HG02885 (cell line): ENCODE measurements around the gene PARP9.
"Not testable (repeated sequence)": the region's sequence is repeated elsewhere in the genome, so short reads cannot be mapped to it uniquely, and the experiment has no call there.

Experiments used
- ATAC-seq: cut with Tn5 transposase; IDR thresholded peaks from one replicate; pipeline ENCODE4 v1.9.1; 2021; ENCODE audit warnings: mild to moderate bottlenecking; ENCODE audit not compliant: unreplicated experiment, poor library complexity

PARP9 gene

GRCh38 chr3:122577409-122578031 is 13.4 kb upstream of the PARP9 start, which contains the start of gene PARP15:
TSS of gene PARP15 (plus strand) at chr3:122577650. CDS start at chr3:122577668, 18 bp downstream.
- no peak for ATAC-seq

DNA sequence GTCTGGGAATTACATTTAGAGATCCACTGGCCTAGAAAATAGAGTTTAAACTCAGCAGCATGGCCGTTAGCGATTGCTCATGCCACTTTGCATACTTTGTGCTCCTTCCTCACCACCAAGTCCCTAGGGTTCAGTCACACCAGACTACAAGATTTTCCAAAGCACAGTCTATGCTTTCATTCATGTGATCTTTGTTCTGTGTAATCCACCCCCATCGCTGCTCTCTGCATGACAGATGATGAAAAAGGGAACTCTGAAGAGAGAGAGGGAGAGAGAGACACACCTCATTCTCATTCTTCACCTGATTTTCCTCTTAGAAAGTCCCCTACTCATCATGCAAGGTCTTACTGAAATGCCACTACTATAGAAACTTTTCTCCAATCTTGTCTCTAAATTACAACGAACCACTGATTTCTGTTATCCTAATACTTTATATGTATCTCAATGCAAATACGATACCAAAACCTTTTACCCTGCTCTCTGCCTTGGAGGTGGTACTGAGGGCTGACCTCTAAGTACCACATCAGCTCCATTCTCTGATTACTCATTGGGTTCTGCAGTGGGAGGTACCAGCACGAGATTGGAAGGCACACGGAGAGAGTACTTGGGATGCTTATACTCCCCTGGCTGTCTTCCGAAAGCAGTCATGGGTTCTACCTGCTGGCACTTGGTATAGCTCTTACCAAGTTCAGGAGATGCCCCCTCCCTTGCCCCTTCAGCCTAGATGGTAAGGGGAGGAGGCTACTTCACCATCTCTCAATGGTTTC is 12.3 kb upstream of the PARP9 start:
- peak; percentile 90 for ATAC-seq

GRCh38 chr3:122572940-122573412 is 8.9 kb upstream of the PARP9 start:
- ATAC-seq: no peak

DNA sequence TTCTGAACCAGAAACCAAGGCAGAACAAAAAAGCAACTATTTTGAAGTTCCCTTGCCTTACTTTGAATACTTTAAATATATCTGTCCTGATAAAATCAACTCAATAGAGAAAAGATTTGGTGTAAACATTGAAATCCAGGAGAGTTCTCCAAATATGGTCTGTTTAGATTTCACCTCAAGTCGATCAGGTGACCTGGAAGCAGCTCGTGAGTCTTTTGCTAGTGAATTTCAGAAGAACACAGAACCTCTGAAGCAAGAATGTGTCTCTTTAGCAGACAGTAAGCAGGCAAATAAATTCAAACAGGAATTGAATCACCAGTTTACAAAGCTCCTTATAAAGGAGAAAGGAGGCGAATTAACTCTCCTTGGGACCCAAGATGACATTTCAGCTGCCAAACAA is 4.7 kb upstream of the PARP9 start:
- no peak for ATAC-seq

DNA sequence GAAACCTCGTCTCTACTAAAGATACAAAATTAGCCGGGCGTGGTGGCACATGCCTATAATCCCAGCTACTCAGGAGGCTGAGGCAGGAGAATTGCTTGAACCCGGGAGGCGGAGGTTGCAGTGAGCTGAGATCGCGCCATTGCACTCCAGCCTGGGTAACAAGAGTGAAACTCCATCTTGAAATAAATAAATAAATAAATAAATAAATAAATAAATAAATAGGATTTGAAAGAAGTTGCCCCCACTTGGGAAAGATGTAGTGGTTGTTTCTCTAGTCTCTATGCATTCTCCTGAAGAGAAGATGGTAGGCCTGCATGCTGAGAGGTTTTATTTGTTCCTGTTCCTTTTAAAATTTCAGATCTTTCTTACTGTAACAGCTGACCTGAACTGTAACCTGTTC is 4.0 kb upstream of the PARP9 start:
- ATAC-seq: not testable (repeated sequence)

DNA sequence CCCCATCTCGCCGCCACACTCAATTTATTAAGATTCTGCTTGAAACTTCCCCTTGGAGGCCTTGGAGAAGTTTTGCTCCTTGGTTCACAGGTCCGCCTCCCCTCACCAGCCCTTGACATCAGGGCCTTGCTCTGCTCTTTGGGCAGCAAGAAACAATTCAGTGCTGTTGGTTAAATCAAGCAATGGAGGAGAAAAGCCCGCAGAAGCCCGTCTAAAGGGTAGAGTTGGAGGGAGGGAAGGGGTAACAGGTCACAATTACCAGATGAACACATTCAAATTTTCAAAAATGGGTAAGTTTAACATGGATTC is 429 bp downstream of the PARP9 start:
- ATAC-seq: peak; percentile 17

GRCh38 chr3:122562923-122563716 is 980 bp downstream of the PARP9 start:
- ATAC-seq: peak; percentile 7

GRCh38 chr3:122560680-122561079 is 3.4 kb downstream of the PARP9 start:
- ATAC-seq: no peak

DNA sequence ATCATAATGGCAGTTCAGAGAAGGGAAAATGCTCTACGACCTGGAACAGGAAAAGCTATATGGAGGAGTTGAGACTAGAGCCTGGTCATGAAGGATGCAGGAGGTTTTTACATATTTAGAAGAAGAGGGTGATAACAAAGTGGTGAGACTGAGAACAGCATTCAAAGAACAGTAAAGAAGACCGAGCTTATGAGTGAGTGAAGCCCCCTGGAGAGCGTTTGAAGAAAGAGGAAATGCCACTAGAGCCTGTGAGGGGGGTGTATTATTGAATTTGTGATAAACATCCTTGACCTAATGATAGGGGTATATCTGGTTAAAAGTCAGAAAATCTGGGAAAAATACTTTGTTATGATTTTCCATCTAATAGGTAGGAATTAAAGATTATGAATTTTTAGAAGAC is 4.2 kb downstream of the PARP9 start:
- ATAC-seq: no peak

- no peak for ATAC-seq
Measured at GRCh38 chr3:122558605-122559004, 5.5 kb downstream of the PARP9 start.

- ATAC-seq: no peak
Measured at GRCh38 chr3:122557356-122557755, 6.7 kb downstream of the PARP9 start.

DNA sequence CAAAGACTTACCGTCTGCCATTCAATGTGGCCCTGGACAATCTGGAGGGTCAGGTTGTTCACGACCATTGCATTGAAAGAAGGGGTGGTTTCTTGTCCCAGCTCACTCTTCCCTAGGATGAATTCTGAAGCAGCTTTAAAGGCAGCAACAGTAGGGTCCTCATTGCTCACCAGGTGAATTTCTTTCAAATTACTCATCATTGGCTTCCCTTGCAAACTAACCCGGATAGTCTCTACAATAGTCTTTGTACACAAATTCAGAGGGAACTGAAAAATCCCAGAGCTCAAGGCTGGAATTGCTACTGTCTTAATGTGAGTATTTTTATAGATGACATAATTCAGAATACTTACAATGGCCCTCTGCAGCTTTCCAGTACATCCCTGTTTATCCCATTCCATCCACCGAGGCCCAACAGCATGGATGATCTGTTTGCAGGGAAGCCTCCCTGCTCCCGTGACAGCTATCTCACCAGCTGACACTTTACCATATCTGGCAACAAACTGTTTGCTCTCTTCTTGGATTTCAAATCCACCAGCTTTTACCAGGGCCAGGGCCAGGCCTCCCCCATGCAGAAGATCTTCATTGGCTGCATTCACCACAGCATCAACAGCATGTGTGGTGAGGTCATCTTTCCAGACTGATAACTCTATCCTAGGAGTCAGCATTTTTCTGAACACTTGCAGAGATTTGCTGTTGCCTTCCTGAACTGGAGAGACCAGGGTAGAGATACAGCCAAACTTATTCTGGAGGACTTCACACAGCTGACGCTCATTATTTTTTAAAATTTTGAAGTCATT is 8.6 kb downstream of the PARP9 start:
- ATAC-seq: no peak

DNA sequence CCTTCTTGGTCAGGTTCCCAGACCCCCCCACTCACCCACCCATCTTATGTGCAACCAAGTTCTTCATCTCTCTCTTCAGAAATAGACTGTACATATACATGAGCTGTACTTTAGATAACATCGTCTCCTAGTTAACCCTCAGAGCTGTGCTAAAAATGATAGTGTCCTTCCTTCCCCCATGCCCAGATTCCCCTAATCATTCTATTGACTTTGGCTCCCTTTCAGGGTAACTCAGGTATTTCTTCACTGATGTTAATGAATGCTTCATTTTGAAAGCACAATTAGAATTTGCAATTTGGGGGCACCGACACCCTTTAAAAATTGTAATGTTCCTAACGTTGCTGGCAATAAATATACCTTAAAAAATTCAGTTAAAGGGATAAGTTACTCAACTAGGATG is 10.9 kb downstream of the PARP9 start:
- ATAC-seq: no peak

DNA sequence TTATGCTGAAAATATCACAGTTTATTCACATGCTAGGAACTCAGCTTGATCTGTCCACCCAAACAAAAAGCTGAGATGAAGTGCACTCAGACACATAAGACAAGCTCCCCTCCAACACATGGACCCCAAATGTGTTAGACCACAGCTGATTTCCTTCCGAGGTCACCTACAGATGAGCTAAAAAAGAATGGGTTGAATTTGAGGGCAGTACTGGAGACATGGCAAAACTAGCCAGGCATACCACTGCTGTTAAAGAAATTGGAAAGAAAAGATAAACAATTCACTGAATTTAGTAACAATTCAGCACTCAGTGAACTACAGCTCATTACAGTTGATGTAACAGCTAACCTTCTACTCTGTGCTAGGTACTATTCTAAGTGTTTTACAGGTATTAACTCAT is 15.5 kb downstream of the PARP9 start:
- ATAC-seq: no peak

DNA sequence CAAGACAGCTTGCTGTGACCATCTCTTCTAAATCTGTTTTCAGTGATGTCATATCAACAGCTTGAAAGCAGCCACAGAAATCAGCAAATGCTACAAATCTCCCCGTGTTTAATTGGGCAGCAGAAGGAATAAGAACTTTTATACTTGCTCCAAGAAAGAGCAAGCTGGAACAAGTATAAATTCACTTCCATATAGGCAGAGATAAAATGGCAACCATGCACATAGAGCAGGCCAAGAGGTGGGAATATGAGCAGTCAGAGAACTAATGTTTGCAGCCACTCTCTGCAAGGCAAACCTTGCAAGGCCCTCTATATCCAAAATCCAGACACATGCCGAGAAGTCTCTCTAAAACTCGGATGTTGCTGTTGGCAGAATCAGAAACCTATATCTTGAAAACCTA is 16.0 kb downstream of the PARP9 start:
- no peak for ATAC-seq

DNA sequence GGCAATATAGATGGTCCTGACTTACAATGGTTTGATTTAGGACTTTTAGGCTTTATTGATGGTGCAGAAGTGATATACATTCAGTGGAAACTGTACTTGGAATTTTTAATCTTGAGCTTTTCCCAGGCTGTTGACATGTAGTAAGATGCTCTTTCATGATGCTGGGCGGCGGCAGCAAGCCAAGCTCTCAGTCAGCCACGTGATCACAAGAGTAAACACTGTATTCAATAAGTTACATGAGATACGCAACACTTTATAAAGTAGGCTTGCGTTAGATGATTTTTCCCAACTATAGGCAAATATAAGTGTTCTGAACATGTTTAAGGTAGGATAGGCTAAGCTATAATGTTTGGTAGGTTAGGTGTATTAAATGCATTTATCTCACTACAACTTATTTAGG is 17.9 kb downstream of the PARP9 start:
- ATAC-seq: no peak

GRCh38 chr3:122538956-122539490 is 25.1 kb downstream of the PARP9 start:
- ATAC-seq: no peak

GRCh38 chr3:122536632-122537001 is 27.5 kb downstream of the PARP9 start:
- no peak for ATAC-seq

DNA sequence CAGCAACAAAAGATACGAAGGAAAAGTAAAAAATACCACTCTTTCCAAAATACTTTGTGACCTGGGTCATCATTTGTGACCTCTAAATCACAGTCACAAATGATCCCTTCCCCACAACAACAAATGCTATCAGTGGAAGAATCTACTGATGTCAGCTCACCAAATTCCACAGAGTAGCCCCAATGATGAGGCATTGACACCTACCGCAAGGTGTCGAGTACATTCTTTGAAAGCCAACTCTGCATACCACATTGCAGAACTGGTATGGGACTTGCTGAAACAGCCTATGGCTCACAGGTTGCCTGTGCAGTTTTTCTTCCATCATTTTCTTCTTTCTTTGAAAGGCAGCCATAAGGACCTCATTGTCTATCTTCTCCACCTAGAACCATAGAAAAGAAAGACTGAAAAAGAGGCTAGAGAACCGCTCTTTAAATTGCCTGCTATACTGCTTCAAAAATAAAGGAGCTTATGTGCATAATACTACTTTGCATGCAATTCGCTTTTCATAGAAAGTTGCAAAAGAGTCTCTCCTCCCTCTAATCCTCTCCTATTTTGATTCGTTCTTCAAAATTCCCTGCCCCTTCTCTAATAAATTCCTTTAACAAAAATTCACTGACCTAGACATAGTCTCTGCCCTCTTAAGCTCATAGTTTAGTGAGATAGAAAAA is 28.0 kb downstream of the PARP9 start:
- no peak for ATAC-seq

DNA sequence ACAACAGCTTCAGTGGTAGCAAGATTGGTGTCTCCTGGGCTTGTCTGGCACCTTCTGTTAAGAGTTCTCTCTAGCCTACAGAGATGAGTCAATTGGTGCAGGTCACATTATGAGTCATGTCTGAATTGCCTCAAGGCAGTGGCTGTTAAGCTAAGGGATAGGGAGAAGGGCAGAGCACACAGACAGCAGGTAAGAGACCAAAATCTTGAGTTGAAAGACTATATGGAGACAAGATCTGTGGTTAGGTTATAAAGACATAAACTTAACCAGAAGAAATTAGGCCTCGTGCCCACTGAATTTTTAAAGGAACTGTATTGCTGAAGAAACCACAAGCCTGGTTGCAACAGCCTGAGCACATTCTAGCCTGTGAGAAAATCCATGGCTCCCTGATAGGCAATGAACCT is 30.2 kb downstream of the PARP9 start:
- peak; percentile 100 for ATAC-seq
